Liver (tissue), 9 donors: ENCODE results near the gene MARCHF3. TPM values are rescaled to one million over a fixed set of nuclear protein-coding genes. Genes with fewer than 3 reads are reported as not detected.

ENCODE experiments used
- DNase-seq: peaks from one replicate; pipeline ENCODE4 v3.0.0-alpha.2; 2017; ENCODE audit warnings: low spot score
- H3K27ac ChIP-seq, 2 donors: one replicate each; pipeline ENCODE4 v1.7.0; 2013; ENCODE audit warnings: inconsistent platforms in 2 of 2, low read length in 2 of 2, control low read depth in 1 of 2, low read depth in 1 of 2, mild to moderate bottlenecking in 1 of 2
- H3K27me3 ChIP-seq, 4 donors: one replicate each; pipeline versions ENCODE4 v1.6.1 to v1.7.0; 2013; ENCODE audit warnings: low read length in 3 of 4, inconsistent platforms in 1 of 4, mild to moderate bottlenecking in 1 of 4, moderate library complexity in 1 of 4; ENCODE audit not compliant: control insufficient read depth in 4 of 4, insufficient read depth in 4 of 4
- H3K36me3 ChIP-seq, 4 donors: one replicate each; pipeline versions ENCODE4 v1.6.1 to v1.7.0; 2013; ENCODE audit warnings: low read length in 3 of 4, mild to moderate bottlenecking in 3 of 4, low read depth in 1 of 4, moderate library complexity in 1 of 4; ENCODE audit not compliant: control insufficient read depth in 4 of 4, insufficient read depth in 3 of 4
- H3K4me1 ChIP-seq, 4 donors: one replicate each; pipeline versions ENCODE4 v1.6.1 to v1.7.0; 2013; ENCODE audit warnings: low read length in 3 of 4, mild to moderate bottlenecking in 3 of 4, moderate library complexity in 1 of 4; ENCODE audit not compliant: control insufficient read depth in 4 of 4, insufficient read depth in 4 of 4
- H3K4me3 ChIP-seq, 3 donors: one replicate each; pipeline versions ENCODE4 v1.6.1 to v1.7.0; 2013; ENCODE audit warnings: low read length in 3 of 3, control low read depth in 1 of 3, low read depth in 1 of 3, mild to moderate bottlenecking in 1 of 3
- H3K9ac ChIP-seq, 2 donors: one replicate each; pipeline ENCODE4 v1.7.0; 2013; ENCODE audit warnings: low read length in 2 of 2, mild to moderate bottlenecking in 2 of 2, moderate library complexity in 2 of 2, control low read depth in 1 of 2, low read depth in 1 of 2
- H3K9me3 ChIP-seq, 4 donors: one replicate each; pipeline versions ENCODE4 v1.6.1 to v1.7.0; 2013; ENCODE audit warnings: low read length in 3 of 4; ENCODE audit not compliant: control insufficient read depth in 4 of 4
- EGR1 ChIP-seq, 2 donors: IDR thresholded peaks; 2 replicates each; pipeline ENCODE4 v1.6.1; 2016 to 2018; ENCODE audit warnings: antibody characterized with exemption in 2 of 2, low read depth in 2 of 2
- FOXA2 ChIP-seq: IDR thresholded peaks from 2 replicates; pipeline ENCODE4 v1.6.1; 2016; ENCODE audit warnings: antibody characterized with exemption
- JUND ChIP-seq, 2 donors: IDR thresholded peaks; 2 replicates each; pipeline ENCODE4 v1.6.1; 2016; ENCODE audit warnings: antibody characterized with exemption in 2 of 2
- NR2F2 ChIP-seq: IDR thresholded peaks from 2 replicates; pipeline ENCODE4 v1.6.1; 2016; ENCODE audit warnings: antibody characterized with exemption
- RXRA ChIP-seq, 2 donors: IDR thresholded peaks; 2 replicates each; pipeline ENCODE4 v1.6.1; 2017 to 2018; ENCODE audit warnings: antibody characterized with exemption in 2 of 2, mild to moderate bottlenecking in 1 of 2
- SP1 ChIP-seq: IDR thresholded peaks from 2 replicates; pipeline ENCODE4 v1.6.1; 2018; ENCODE audit warnings: antibody characterized with exemption, mild to moderate bottlenecking
- TAF1 ChIP-seq: conservative IDR thresholded peaks from 2 replicates; pipeline ENCODE4 v1.6.1; 2016; ENCODE audit warnings: antibody characterized with exemption, mild to moderate bottlenecking
- YY1 ChIP-seq: IDR thresholded peaks from 2 replicates; pipeline ENCODE4 v1.6.1; 2016; ENCODE audit warnings: antibody characterized with exemption, mild to moderate bottlenecking
- WGBS: extraction: QIAGEN DNeasy Blood & Tissue Kit; methylation state at CpG from one replicate; pipeline ENCODE4 v1.1.7; 2013; 5-methylcytosine and 5-hydroxymethylcytosine counted together
- polyA plus RNA-seq, 2 donors: library from polyadenylated mRNA; stranded (reverse) in 1 of 2; unstranded in 1 of 2; fragments of 200-250 nt in 1 of 2; fragments of >200 nt in 1 of 2; fragmentation: Nextera tagmentation in 1 of 2; extraction: Ambion mirVana in 1 of 2; gene quantifications; one replicate each; pipeline versions ENCODE4 v1.2.1 to v1.2.3, GENCODE V29; 2013 to 2015
- total RNA-seq, 2 donors: library from RNA; depleted of rRNA; stranded (reverse); fragments of >200 nt; gene quantifications; one replicate each; pipeline ENCODE4 v1.2.3, GENCODE V29; 2014
- TF ChIP-seq, protein P1 (sequence below): IDR thresholded peaks from 2 replicates; pipeline ENCODE4 v1.6.1; 2016; ENCODE audit warnings: antibody characterized with exemption
- TF ChIP-seq, protein P2 (sequence below): IDR thresholded peaks from 2 replicates; pipeline ENCODE4 v1.6.1; 2016; ENCODE audit warnings: antibody characterized with exemption, mild to moderate bottlenecking
- donor health status: healthy.
- donor health status: healthy.
- donor health status: healthy.
- donor health status: healthy.
- donor health status: healthy.

MARCHF3 gene
- total and polyA plus RNA-seq, 4 donors = 0.93 to 51.0 (median 1.4) TPM

DNA sequence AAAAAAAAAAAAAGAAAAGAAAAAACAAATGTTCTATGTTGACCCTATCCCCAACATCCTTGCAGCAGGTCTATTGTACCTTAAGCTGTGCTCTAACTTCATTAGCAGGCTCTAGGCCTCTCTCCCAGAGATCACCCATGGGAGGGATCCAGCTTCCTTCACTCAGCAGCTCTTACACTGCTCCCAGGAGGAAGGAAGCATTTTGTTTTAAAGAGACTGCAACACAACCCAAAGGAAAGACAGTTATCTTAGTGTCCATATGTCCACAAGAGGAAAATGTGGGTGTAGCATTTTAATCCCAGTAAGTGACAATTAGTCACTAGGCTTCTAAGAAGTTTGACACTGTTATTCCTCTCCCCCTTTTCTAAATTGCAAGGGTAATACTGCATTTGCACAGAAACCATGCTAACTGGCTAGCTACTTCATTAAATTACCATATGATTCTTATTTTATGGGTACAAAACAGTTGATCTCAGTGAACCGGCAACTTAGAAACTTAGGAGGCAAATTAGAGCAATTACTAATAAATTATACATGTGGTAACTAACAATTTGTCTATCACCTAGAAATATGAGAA is 58.8 kb downstream of the MARCHF3 start:
- no peak overlapping the region for H3K4me3 ChIP-seq
- H3K9me3 ChIP-seq = no peaks in the 10 kb centered on the region
- no peak for DNase-seq
- H3K27ac ChIP-seq = no peak overlapping the region
- no peaks in the 10 kb centered on the region for H3K36me3 ChIP-seq
- H3K4me1 ChIP-seq = no peaks in the 10 kb centered on the region
- no peaks in the 10 kb centered on the region for H3K27me3 ChIP-seq
- 97% methylated on average over 1 of the region's 1 CpG for WGBS
- no peak for TF ChIP-seq JUND (IDR thresholded peaks at IDR 0.05)
- TF ChIP-seq NR2F2 = no peak
- TF ChIP-seq, protein P1, sequence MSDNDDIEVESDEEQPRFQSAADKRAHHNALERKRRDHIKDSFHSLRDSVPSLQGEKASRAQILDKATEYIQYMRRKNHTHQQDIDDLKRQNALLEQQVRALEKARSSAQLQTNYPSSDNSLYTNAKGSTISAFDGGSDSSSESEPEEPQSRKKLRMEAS = no peak
- TF ChIP-seq, protein P2, sequence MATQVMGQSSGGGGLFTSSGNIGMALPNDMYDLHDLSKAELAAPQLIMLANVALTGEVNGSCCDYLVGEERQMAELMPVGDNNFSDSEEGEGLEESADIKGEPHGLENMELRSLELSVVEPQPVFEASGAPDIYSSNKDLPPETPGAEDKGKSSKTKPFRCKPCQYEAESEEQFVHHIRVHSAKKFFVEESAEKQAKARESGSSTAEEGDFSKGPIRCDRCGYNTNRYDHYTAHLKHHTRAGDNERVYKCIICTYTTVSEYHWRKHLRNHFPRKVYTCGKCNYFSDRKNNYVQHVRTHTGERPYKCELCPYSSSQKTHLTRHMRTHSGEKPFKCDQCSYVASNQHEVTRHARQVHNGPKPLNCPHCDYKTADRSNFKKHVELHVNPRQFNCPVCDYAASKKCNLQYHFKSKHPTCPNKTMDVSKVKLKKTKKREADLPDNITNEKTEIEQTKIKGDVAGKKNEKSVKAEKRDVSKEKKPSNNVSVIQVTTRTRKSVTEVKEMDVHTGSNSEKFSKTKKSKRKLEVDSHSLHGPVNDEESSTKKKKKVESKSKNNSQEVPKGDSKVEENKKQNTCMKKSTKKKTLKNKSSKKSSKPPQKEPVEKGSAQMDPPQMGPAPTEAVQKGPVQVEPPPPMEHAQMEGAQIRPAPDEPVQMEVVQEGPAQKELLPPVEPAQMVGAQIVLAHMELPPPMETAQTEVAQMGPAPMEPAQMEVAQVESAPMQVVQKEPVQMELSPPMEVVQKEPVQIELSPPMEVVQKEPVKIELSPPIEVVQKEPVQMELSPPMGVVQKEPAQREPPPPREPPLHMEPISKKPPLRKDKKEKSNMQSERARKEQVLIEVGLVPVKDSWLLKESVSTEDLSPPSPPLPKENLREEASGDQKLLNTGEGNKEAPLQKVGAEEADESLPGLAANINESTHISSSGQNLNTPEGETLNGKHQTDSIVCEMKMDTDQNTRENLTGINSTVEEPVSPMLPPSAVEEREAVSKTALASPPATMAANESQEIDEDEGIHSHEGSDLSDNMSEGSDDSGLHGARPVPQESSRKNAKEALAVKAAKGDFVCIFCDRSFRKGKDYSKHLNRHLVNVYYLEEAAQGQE = no peak
- no peak for TF ChIP-seq EGR1 (IDR thresholded peaks at IDR 0.05; ENCODE audit: low read depth in 2 of 2)
- TF ChIP-seq RXRA (IDR thresholded peaks at IDR 0.05) = no peak
- H3K9ac ChIP-seq = no peak overlapping the region

DNA sequence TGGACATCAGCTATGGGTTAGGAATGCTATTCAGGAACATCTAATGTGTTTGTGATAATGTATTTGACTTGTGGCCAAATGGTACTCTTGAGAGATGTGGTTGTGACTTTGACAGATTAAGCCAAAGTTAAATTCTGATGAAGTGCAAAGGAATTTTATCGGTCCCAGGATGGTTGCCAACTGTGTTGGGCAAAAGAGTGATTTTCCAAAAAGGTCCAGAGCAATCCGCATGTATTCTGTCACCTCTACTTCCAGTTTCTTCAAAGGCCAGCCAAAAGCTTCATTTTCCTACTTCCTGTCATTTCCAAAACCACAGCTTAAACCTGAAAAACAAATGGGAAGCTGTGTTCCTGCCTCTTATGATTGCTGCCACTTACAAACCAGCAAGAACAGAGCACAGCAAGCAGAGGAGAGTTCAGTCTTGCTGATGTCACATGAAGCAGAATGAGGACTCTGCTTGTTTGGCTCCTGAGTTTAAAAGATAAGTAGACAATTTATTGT is 59.8 kb downstream of the MARCHF3 start:
- Histone ChIP-seq H3K9me3 (no peaks in the 10 kb centered on the region), H3K27ac (no peak overlapping the region), H3K36me3 (no peaks in the 10 kb centered on the region), H3K27me3 (no peaks in the 10 kb centered on the region), H3K4me3 (no peak overlapping the region), H3K9ac (no peak overlapping the region), H3K4me1 (no peaks in the 10 kb centered on the region)
- TF ChIP-seq SP1 = no peak
- peak; percentile 63 for TF ChIP-seq NR2F2
- TF ChIP-seq, protein P1 = no peak
- no peak for DNase-seq
- 70% methylated on average over 2 of the region's 2 CpGs for WGBS

DNA sequence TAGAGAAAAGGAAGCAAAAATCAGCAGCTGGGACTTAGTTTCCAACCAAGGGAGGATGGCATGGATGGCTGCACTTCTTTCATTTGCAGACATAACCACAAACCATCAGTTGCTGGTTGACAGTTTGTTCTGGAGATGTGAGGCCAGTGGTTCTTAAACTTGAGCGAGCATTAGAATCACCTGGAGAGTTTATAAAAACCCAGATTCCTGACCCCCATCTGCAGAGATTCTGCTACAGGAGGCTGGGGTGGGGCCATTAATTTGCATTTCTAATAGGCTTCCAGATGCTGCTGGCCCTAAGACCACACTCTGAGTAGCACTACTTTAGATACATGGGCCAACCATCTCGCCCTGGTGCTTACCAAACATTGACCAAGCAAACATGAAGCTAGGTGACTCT is 60.8 kb downstream of the MARCHF3 start:
- H3K36me3 ChIP-seq = no peaks in the 10 kb centered on the region
- H3K4me1 ChIP-seq = no peaks in the 10 kb centered on the region
- H3K27me3 ChIP-seq = no peaks in the 10 kb centered on the region
- no peak overlapping the region for H3K27ac ChIP-seq
- WGBS = 92% methylated on average over 2 of the region's 2 CpGs
- H3K9me3 ChIP-seq = no peaks in the 10 kb centered on the region
- TF ChIP-seq YY1 = no peak
- no peak for TF ChIP-seq SP1
- TF ChIP-seq TAF1 = no peak
- TF ChIP-seq FOXA2 = no peak
- DNase-seq = no peak
- H3K9ac ChIP-seq = no peak overlapping the region
- no peak overlapping the region for H3K4me3 ChIP-seq
